DMS79 treated with DMSO at 0.1 percent for 48 hours (cell line): ENCODE data around the gene LRRC1.
"Not testable (repeated sequence)": the region's sequence is repeated elsewhere in the genome, so short reads cannot be mapped to it uniquely, and the experiment has no call there.

ENCODE experiments used
- DNase-seq: peaks from one replicate; lab custom pipeline; 2025; lab: John Stamatoyannopoulos, UW

LRRC1 gene

GRCh38 chr6:53794720-53795339 lies at the start of gene LRRC1:
TSS of gene LRRC1 (plus strand) at chr6:53795005. CDS start at chr6:53795257, 252 bp downstream.
- DNase-seq, result peak; percentile 81

- peak; percentile 88 for DNase-seq
Observed at GRCh38 chr6:53746442-53747103, 48.2 kb upstream of the LRRC1 start.

GRCh38 chr6:53750052-53750650 lies 44.7 kb upstream of the LRRC1 start:
- no peak for DNase-seq

- DNase-seq, result no peak
Observed at GRCh38 chr6:53751417-53751816, 43.4 kb upstream of the LRRC1 start.

- no peak for DNase-seq
Observed at GRCh38 chr6:53752440-53752839, 42.4 kb upstream of the LRRC1 start.

- no peak for DNase-seq
Observed at GRCh38 chr6:53752856-53753255, 41.9 kb upstream of the LRRC1 start.

- DNase-seq, result no peak
Observed at GRCh38 chr6:53754330-53754729, 40.5 kb upstream of the LRRC1 start.

- DNase-seq, result no peak
Observed at GRCh38 chr6:53756396-53756795, 38.4 kb upstream of the LRRC1 start.

GRCh38 chr6:53758496-53758895 lies 36.3 kb upstream of the LRRC1 start:
- DNase-seq, result no peak

- DNase-seq, result no peak
Observed at GRCh38 chr6:53761036-53761435, 33.8 kb upstream of the LRRC1 start.

GRCh38 chr6:53765270-53765669 lies 29.5 kb upstream of the LRRC1 start:
- no peak for DNase-seq

- no peak for DNase-seq
Observed at GRCh38 chr6:53766930-53767329, 27.9 kb upstream of the LRRC1 start.

- no peak for DNase-seq
Observed at GRCh38 chr6:53767941-53768340, 26.9 kb upstream of the LRRC1 start.

- no peak for DNase-seq
Observed at GRCh38 chr6:53768636-53769035, 26.2 kb upstream of the LRRC1 start.

GRCh38 chr6:53770780-53771249 lies 24.0 kb upstream of the LRRC1 start:
- DNase-seq, result no peak

GRCh38 chr6:53771785-53772624 lies 22.8 kb upstream of the LRRC1 start:
- no peak for DNase-seq

GRCh38 chr6:53773044-53773696 lies 21.6 kb upstream of the LRRC1 start:
- no peak for DNase-seq

GRCh38 chr6:53776152-53776551 lies 18.7 kb upstream of the LRRC1 start:
- DNase-seq, result not testable (repeated sequence)

GRCh38 chr6:53784991-53785390 lies 9.8 kb upstream of the LRRC1 start:
- DNase-seq, result not testable (repeated sequence)

- DNase-seq, result no peak
Observed at GRCh38 chr6:53786832-53787231, 8.0 kb upstream of the LRRC1 start.

- DNase-seq, result no peak
Observed at GRCh38 chr6:53790886-53791285, 3.9 kb upstream of the LRRC1 start.

GRCh38 chr6:53792016-53792415 lies 2.8 kb upstream of the LRRC1 start:
- DNase-seq, result no peak
